Measurements from ENCODE around the gene DPYSL4. TPM values are rescaled to one million over a fixed set of nuclear protein-coding genes. Genes with fewer than 3 reads are reported as not detected.

Gene DPYSL4
- total and polyA plus RNA-seq, 2 of the 13 experiments (the other 11 are each of a cell fraction or from before 2014, with no cell fraction given): 0.84 to 1.2 TPM

DNA sequence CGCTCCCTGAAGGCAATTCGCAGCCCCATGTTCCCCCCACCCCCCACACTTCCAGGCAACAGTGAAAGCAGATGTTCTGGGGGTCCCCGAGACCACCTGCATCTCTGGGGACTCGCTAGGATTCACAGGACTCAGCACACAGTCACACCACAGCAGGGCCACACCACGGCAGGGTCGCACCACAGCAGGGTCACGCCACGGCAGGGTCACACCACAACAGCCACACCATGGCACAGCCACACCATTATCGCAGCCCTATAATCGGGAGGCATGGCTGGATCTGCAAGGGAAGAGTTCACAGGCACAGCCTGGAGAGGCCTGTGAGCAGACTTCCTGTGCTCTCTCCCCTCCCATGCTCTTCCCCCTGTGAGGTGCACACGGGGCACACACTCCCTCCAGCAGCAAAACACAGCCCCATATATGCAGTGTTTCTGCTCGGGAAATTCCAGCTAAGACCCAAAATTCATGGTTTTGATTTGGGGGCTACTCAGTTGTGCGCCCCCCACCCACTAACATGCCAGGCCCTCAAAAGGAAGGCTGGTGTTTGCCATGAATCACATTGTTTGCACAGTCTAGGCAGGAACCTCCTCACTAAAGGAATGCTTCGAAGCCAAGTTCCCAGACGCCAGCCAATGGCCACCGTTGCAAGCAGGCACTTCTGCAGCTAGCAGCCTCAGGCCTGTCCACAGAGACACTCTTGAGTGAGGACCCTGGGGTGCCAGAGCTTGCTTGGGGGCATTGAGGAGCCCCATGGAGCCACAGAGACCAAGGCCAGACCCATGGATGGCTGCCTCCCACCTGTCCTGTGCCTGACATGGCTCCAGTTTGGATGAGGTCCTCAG lies 7.0 kb upstream of the DPYSL4 start:
- intact Hi-C loops (cut with micrococcal nuclease; ENCODE audit: unreplicated experiment): no loop called here
- Histone ChIP-seq H3K4me3 (replicated peaks in 1 of 3; ENCODE audit: insufficient read depth in 1 of 3, low read depth in 2 of 3, low read length in 3 of 3) (no peak overlapping the region), H3K9me3 (ENCODE audit: low read length) (no peaks in the 10 kb centered on the region), H3K4me2 (ENCODE audit: low read depth, low read length) (no peak overlapping the region), H3K27ac (ENCODE audit: extremely low read length, insufficient read depth, low read length) (no peak overlapping the region), H4K20me1 (ENCODE audit: insufficient read depth, low read length) (no peaks in the 10 kb centered on the region; the same call in none of the 2 replicates), H3K27me3 (ENCODE audit: control insufficient read depth in 1 of 2, insufficient read depth in 2 of 2, low read length in 2 of 2) (peaks cover 0 to 40% of the 10 kb centered on the region in 2 experiments), H2AFZ (ENCODE audit: low read length) (no peak overlapping the region), H3K36me3 (replicated peaks in 1 of 2; ENCODE audit: control insufficient read depth in 1 of 2, insufficient read depth in 2 of 2, low read length in 2 of 2) (no peaks in the 10 kb centered on the region), H3K4me1 (ENCODE audit: insufficient read depth, low read length) (peaks cover 69% of the 10 kb centered on the region), H3K9ac (ENCODE audit: insufficient read depth, low read depth, low read length) (no peak overlapping the region), H3K79me2 (ENCODE audit: insufficient read depth, low read length) (no peaks in the 10 kb centered on the region)
- ChIA-PET CTCF (ENCODE audit: low intra/inter-chr PET ratio, low total read pairs) (no interaction called here), POLR2A (no interaction called here)
- peak; percentile 68 for ATAC-seq
- no TSS peak for BruUV-seq (replicated peaks)
- 23% methylated on average over 7 of the region's 16 CpGs for WGBS (ENCODE audit: low lambda C conversion rate)
- FAIRE-seq: no peak
- in situ Hi-C loops (cut with HindIII; ENCODE audit: extremely low pct_ligation_motif_present, low pct_unique_long_range_greater_than_20kb): no loop called here
- DNase-seq (ENCODE audit: low spot score): peak; percentile 27
- TF ChIP-seq EED (CRISPR knock-in tag; IDR thresholded peaks at IDR 0.05) (no peak), ZBTB7B (CRISPR knock-in tag; IDR thresholded peaks at IDR 0.05) (peak; percentile 53; the same call in 1 of the 2 replicates), CENPT (CRISPR knock-in tag; IDR thresholded peaks at IDR 0.05; ENCODE audit: low read depth) (0 out of 2 replicates have a peak, but pooled peaks have one; percentile 33), MYC (CRISPR knock-in tag; IDR thresholded peaks at IDR 0.05; ENCODE audit: borderline replicate concordance) (no peak), ZKSCAN5 (CRISPR knock-in tag; IDR thresholded peaks at IDR 0.05) (no peak), FOSL2 (CRISPR knock-in tag; IDR thresholded peaks at IDR 0.05) (peak; percentile 84), IKZF1 (IDR thresholded peaks at IDR 0.05) (no peak), ZNF225 (CRISPR knock-in tag; IDR thresholded peaks at IDR 0.05) (no peak), TEAD3 (CRISPR knock-in tag; optimal IDR thresholded peaks at IDR 0.05; ENCODE audit: borderline replicate concordance) (peak; percentile 45), SNRNP70 (IDR thresholded peaks at IDR 0.05; ENCODE audit: low read depth, low read length) (no peak), SPEN (CRISPR knock-in tag; IDR thresholded peaks at IDR 0.05; ENCODE audit: low read depth) (no peak), NFKBIZ (CRISPR knock-in tag; IDR thresholded peaks at IDR 0.05) (no peak), ZNF75D (CRISPR knock-in tag; IDR thresholded peaks at IDR 0.05; ENCODE audit: borderline replicate concordance) (no peak), ELK4 (CRISPR knock-in tag; IDR thresholded peaks at IDR 0.05; ENCODE audit: borderline replicate concordance) (no peak), ZNF543 (CRISPR knock-in tag; IDR thresholded peaks at IDR 0.05) (no peak), ATRX (CRISPR knock-in tag; IDR thresholded peaks at IDR 0.05; ENCODE audit: borderline replicate concordance) (no peak), ZNF335 (CRISPR knock-in tag; IDR thresholded peaks at IDR 0.05) (no peak)
- TF ChIP-seq, protein P1, sequence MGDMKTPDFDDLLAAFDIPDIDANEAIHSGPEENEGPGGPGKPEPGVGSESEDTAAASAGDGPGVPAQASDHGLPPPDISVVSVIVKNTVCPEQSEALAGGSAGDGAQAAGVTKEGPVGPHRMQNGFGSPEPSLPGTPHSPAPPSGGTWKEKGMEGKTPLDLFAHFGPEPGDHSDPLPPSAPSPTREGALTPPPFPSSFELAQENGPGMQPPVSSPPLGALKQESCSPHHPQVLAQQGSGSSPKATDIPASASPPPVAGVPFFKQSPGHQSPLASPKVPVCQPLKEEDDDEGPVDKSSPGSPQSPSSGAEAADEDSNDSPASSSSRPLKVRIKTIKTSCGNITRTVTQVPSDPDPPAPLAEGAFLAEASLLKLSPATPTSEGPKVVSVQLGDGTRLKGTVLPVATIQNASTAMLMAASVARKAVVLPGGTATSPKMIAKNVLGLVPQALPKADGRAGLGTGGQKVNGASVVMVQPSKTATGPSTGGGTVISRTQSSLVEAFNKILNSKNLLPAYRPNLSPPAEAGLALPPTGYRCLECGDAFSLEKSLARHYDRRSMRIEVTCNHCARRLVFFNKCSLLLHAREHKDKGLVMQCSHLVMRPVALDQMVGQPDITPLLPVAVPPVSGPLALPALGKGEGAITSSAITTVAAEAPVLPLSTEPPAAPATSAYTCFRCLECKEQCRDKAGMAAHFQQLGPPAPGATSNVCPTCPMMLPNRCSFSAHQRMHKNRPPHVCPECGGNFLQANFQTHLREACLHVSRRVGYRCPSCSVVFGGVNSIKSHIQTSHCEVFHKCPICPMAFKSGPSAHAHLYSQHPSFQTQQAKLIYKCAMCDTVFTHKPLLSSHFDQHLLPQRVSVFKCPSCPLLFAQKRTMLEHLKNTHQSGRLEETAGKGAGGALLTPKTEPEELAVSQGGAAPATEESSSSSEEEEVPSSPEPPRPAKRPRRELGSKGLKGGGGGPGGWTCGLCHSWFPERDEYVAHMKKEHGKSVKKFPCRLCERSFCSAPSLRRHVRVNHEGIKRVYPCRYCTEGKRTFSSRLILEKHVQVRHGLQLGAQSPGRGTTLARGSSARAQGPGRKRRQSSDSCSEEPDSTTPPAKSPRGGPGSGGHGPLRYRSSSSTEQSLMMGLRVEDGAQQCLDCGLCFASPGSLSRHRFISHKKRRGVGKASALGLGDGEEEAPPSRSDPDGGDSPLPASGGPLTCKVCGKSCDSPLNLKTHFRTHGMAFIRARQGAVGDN (CRISPR knock-in tag; IDR thresholded peaks at IDR 0.05): peak; percentile 38
- TF ChIP-seq, protein P2, sequence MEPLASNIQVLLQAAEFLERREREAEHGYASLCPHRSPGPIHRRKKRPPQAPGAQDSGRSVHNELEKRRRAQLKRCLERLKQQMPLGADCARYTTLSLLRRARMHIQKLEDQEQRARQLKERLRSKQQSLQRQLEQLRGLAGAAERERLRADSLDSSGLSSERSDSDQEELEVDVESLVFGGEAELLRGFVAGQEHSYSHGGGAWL (CRISPR knock-in tag; IDR thresholded peaks at IDR 0.05): no peak
